ENCODE data around the gene PSIP1.
A peak's percentile ranks its signal among the peaks of the same experiment; 100 is the strongest.
"Not testable (repeated sequence)": the region's sequence is repeated elsewhere in the genome, so short reads cannot be mapped to it uniquely, and the experiment has no call there.

Gene PSIP1

DNA sequence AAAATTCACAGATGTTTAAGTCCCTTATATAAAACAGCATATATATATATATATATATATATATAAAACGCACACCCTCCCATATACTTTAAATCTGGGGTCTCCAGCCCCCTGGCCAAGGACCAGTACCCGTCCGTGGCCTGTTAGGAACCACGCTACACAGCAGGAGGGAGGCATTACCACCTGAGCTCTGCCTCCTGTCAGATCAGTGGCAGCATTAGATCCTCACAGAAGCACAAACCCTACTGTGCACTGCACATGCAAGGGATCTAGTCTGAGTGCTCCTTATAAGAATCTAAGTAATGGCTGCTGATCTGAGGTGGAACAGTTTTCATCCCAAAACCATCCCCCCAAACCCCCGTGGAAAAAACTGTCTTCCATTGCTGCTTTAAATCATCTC lies 9.0 kb downstream of the PSIP1 start:
- DNase-seq = no peak

DNA sequence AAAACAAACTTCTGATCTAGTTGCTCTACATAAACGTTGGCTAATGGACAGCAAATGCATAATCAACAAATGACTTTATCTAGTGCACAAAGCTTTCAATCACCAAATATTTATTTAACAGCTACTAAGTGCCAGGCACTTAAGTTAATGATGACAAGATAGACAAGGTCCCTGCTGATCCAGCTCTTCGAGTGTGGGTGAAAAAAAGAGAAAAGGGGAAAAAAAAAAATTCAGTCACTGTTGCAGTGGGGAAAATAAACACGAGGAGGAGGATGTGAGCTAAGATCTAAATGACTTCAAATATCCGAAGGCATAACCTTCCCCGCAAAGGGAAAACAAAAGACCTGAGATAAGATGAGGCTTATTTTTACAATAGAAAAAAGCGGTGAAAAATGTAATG lies 9.6 kb downstream of the PSIP1 start:
- DNase-seq = peak; percentile 25

DNA sequence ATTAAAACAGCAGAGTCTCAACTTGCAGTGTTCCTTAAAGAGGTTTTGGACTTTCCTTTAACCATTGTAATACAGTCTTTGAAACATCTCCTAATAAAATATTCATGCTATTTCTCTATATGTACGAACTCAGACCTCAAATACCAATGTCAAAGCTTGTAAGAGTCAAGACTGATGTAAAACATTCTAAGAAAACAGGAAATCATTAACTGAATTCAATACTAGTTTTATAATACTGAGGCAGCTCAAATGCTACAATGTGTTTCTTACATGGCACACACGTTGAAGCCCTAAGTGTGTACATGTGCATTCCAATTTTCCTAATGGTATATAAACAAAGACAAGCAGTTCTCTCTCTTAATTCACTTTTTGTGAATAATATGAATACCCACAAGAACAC lies 11.6 kb downstream of the PSIP1 start:
- no peak for DNase-seq

DNA sequence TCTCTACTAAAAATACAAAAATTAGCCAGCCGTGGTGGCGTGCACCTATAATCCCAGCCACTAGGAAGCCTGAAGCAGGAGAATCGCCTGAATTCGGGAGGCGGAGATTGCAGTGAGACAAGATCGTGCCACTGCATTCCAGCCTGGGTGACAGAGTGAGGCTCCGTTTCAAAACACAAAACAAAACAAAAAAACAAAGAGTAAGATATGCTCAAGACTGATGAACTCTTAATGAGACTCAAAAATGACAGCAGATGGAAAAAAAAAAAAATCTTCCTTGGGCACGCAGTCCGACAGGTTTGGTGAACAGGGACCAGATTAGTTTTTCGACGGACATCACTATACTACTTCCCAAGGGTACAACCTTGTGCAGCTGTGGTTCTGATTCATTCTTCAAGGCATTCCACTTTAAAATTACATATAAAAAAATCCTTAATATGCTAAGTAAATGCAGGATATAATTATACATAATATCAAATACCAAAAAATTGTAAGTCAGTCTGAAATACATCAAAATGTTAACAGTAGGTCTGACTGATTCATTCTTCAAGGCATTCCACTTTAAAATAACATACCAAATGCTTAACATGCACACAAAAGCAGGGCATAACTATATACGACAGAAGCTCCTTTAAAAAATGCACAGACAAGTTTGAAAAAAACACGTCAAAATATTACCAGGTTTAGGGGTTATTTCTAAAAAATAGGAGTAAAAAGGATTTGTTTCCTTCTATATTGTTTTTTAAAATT lies 12.3 kb downstream of the PSIP1 start:
- no peak for DNase-seq

DNA sequence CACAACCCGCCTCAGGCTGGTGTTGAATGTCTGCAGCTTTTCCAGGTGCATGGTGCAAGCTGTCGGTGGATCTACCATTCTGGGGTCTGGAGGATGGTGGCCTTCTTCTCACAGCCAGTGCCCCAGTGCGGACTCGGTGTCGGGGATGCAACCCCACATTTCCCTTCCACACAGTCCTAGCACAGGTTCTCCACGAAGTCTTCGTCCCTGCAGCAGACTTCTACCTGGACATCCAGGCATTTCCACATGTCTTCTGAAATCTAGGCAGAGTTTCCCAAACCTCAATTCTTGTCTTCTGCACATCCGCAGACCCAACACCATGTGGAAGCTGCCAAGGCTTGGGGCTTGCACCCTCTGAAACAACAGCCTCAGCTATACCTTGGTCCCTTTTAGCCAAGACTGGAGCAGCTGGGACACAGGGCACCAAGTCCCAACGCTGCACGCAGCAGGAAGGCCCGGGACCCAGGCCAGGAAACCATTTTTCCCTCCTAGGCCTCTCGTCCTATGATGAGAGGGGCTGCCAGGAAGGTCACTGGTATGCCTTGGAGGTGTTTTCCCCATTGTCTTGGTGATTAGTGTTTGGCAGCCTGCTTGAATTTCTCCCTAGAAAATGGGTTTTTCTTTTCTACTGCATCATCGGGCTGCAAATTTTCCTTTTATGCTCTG lies 18.2 kb downstream of the PSIP1 start:
- no peak for DNase-seq

DNA sequence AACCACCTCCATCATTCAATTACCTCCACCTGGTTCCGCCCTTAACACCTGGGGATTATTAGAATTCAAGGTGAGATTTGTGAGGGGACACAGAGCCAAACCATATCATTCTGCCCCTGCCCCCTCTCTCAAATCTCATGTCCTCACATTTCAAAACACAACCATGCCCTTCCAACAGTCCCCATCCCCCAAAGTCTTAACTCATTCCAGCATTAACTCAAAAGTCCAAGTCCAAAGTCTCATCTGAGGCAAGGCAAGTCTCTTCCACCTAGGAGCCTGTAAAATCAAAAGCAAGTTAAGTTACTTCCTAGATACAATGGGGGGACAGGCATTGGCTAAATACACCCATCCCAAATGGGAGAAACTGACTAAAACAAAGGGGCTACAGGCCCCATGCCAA lies 18.8 kb downstream of the PSIP1 start:
- no peak for DNase-seq

DNA sequence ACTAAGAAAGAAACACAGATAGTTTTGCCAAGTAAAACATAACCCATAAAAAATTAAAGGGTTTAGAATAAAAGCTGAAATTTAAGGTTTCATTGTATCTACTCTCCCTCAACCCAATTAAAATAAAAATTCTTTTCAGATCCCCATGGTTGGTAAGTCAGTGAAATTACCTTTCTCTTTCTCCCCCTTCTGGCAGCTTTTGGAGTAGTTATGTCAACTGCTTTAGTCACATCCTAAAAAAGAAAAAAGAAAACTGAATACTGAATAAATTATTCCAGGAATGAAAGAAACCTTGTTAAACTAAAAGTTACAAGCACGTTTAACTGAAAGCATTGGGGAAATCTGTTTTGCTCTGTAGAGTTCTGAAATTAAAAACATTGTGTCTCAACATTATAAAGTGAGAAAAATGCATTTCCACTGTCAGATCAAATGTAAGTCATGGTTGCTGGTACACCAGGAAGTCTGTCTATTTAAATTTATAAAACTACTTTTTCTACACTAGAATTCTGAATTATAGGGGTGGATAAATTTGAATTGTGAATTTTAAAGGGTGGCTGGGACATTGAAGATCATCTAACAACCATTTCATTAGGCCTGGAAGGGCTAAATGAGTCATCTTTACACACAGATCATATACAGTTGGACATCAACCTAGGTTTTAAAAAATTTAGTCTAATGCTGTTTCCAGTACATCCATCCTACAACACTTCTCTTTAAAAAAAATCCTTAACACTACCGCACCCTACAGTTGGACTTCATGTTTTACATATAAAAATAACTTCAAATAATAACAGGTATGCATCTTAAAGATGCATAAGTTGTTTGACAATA lies 24.7 kb downstream of the PSIP1 start:
- no peak for DNase-seq

DNA sequence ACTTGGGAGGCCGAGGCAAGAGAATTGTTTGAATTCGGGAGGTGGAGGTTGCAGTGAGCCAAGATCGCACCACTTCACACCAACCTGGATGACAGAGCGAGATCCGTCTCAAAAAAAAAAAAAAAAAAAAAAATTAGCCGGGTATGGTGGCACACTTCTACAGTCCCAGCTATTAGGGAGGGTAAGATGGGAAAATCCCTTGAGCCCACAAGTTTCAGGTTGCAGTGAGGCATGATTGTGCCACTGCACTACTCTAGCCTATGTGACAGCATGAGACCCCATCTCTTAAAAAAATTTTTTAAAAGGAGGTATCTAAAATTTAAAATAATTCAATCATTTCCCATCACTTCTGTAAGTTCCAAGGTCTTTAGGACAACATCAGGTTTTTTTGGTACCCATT lies 26.0 kb downstream of the PSIP1 start:
- no peak for DNase-seq

DNA sequence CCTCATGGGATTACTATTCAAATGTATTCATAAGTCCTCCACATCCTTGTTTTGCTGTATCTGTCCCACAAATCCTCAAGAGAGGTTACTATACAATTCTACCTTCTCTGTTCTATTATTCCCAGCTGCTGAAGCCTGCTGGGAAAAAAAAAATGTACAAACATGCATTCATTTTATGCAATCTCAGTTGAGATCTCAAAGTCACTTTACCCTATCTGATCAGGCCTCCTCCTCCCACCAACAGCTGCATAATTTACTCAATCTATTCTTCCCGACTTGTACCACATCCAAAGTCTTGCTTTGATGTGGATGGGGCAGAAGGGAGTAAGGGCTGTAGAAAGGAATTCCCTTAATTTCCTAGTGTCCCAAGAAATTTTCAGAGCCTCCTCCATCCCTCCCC lies 28.6 kb downstream of the PSIP1 start:
- DNase-seq = no peak

DNA sequence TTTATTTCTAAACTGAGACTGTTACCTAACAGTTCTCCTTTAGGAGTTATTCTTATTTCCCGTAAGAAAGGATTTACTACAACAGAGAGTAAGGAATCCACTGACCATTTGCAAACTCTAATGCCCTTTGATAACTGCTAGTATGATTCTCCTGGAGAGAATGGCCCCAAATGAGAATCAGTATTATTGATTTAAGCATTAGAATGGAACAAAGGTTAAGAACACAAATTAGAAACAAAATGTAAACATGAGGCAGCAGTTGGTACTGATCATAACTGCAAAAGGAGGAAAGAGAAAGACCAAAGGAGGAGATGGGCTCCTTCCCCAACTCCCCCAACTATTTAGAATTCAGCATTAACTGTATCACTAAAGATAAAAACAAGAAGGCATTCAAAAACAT lies 30.7 kb downstream of the PSIP1 start:
- DNase-seq = no peak

DNA sequence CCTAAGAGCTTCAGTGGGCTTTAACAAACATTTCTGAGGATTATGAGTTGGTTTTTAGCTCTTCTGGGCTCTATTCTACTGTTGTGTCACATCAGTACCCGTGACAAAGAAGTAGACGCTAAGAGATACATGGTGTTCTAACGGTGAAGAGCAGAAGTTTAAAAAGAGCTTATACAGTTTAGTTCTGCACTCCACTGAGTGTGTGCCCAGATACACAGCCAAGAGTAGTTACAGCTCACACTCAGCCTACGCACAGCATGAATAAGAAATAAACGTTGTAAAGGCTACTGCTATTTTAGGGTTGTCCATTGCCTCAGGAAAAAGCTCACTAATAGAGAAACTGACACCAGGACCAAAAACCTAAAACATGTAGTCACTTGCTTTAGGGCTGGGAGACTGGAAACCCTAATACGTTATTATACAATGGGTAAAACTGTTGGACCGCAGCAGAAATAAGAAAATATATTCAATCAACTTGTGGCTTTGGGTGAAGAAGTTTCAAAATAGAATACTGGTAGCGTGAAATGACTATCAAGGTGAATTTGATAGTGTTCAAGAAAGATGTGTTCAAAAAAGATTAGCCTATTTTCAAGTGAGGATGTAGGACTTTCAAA lies 34.7 kb downstream of the PSIP1 start:
- no peak for DNase-seq

DNA sequence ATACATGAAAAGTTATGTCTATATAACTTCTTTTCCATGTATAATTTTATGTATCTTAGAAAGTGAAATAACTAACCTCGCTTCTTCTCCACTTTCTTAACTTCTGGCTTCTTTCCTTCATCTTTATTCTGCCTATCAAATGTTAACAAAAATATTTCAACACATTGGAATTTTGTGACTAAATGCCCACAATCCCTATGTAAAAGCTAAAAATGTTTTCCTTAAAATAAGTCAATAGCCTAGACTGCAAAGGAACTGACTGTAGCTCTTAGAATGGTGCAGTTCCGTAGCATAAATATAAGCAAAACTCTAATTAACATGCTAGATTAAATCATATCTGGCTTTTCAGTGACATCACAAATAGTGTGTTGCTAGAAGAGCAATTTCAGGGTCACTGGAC lies 40.9 kb downstream of the PSIP1 start:
- DNase-seq = peak; percentile 28

DNA sequence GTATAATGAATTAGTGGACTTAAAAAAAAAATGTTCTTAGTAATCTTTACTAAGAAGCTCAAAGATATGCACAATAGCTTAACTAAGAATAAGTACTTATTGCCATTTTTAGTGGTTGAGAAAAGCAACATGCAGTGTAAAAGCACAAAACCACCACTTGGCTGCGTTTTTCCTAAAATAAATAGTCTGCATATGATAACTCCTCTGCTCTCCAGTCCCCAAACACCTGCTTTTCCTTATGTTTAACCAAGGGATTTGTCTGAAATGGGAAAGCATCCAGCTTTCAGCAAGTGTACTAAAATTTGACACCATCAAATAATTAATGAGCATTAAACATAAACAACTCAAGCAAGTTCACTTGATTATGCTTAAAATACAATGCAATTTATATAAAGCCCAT lies 41.4 kb downstream of the PSIP1 start:
- peak; percentile 87 for DNase-seq

DNA sequence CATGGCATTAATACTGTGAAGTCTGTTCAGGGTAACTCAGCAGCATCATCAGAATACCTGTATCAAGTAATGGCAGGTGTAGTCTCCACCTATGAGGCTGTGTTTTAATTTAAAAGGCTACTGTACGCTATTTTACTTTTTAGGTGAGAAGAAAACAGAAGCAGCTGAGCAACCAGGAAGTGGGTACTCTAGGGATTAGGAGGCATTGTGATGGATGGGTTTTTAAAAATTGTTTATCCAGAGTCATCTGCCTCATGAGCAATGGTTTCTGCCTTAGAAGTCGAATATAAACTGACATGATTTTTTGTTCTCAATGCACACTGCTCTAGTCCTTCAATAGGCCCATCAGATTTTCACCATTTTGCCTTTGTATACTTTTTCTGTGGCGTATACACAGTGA lies 42.6 kb downstream of the PSIP1 start:
- DNase-seq = peak; percentile 49

DNA sequence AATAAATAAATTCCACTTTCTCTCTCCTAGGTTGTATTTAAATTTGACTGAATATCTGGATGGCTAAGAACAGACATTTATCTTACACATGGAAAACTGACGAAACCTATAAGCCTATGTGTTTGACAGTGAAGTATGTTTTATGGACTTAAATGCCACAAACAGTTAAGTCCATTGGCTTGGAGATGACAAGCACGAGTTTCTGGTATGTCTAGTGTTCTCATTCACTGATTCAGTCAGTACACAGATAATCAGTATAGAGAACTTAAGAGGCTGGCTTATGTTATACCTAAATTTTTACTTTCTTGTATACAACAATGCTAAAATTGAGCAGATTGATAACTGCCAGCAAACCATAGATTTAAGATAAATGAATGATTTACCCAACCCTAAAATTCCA lies 49.2 kb downstream of the PSIP1 start:
- DNase-seq = no peak

DNA sequence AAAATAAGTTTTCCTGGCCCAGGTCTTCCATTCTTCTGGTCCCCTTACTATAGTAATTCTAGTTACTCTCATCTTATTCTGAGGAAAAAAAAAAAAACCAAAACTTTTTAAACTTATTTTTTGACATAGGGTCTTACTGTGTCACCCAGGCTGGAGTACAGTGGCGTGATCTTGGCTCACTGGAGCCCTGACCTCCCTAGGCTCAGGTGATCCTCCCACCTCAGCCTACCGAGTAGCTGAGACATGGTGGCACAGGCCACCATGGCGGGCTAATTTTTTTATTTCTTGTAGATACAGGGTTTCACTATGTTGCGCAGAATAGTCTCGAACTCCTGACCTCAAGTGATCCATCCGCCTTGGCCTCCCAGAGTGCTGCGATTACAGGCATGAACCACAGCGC lies 49.7 kb downstream of the PSIP1 start:
- no peak for DNase-seq

DNA sequence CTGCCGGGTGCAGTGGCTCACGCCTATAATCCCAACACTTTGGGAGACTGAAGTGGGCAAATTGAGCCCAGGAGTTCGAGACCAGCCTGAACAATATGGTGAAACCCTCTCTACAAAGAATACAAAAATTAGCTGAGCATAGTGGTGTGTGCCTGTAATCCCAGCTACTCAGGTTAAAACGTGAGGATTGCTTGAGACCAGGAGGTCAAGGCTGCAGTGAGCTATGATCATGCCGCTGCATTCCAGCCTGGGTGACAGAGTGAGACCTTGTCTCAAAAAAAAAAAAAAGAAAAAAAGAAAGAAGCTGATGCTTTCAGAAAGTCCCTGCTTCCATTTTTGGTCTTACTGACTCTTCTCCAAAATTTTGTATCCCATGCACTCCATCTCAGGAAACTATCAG lies 56.8 kb downstream of the PSIP1 start:
- no peak for DNase-seq

DNA sequence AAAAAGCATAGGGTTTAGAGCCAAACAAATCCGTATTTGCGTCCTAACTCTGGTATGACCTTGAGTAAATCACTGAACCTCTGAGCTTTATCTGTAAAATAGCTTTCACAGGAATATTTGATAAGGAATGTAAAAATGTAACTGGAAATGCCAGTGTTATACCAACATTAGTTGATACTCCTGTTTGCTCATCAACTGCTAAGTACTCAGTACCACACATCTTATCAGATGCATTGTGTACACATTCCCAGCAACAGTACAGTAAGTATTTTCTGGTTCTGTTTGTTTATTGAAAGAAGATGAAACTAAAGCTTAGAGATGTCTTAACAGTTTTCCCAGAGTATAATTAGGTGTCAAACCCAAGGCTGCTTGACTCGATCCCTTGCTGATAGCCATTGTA lies 66.6 kb downstream of the PSIP1 start:
- DNase-seq = no peak

DNA sequence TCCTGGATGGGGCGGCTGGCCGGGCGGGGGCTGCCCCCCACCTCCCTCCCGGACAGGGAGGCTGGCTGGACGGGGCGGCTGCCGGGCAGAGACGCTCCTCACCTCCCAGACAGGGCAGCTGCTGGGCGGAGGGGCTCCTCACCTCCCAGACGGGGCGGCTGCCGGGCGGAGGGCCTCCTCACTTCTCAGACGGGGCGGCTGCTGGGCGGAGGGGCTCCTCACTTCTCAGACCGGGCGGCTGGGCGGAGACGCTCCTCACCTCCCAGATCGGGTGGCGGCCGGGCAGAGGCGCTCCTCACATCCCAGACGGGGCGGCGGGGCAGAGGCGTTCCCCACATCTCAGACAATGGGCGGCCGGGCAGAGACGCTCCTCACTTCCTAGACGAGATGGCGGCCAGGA lies 68.5 kb downstream of the PSIP1 start:
- DNase-seq = not testable (repeated sequence)

DNA sequence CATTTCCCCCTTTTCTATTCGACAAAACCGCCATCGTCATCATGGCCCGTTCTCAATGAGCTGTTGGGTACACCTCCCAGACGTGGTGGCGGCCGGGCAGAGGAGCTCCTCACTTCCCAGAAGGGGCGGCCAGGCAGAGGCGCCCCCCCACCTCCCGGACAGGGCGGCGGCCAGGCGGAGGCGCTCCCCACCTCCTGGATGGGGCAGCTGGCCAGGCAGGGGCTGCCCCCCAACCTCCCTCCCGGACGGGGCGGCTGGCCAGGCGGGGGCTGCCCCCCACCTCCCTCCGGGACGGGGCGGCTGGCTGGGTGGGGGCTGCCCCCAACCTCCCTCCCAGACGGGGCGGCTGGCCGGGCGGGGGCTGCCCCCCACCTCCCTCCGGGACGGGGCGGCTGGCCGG lies 68.9 kb downstream of the PSIP1 start:
- not testable (repeated sequence) for DNase-seq

DNA sequence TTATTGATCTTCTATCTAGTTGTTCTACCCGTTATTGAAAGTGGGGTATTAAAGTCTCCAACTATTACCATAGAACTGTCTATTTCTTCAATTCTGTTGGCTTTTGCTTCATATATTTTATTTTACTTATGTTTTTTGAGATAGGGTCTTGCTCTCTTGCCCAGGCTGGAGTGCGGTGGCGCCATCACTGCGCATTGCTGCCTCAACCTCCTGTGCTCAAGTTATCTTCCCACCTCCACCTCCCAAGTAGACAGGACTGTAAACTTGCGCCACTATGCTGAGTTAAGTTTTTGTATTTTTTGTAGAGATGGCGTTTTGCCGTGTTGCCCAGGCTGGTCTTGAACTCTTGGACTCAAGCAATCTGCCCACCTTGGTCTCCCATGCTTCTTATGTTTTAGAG lies 71.9 kb downstream of the PSIP1 start:
- DNase-seq = no peak

DNA sequence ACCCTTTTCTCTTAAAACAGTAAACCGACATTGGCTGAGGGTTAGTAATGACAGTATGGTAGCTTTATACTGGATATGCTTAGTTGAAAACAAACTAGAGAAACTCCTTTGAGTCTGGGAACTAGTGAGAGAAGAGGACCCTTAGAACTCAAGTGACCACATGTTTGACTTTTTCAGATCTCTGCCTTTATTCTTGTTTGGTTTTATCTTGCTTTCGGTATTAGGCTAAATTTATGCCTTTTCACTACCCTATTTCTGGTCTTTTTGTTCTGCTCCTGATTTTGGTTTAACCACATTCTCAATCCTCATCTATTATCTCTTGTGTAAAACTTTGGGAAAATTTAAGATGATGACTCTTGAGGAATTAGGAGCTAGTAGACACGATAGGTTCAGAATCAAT lies 77.1 kb downstream of the PSIP1 start:
- DNase-seq = no peak

DNA sequence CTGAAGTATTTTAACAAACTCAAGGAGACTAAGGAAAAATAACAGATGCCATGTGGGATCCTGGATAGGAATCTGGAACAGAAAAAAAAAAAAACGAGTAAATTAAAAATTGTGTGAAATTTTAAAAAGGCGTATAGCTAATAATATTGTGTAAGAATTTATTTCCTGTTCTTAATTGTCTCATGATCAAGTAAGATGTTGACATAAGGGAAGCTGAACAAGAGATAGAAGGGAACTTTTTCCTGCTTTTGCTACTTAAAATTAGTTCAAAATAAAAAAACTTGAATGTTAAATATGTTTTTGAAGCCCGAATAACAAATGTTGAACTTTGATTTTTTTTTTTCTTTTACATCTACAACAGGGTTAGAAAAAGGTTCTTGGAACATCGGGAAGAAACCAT lies 77.6 kb downstream of the PSIP1 start:
- no peak for DNase-seq

Measured in NCI-H1092 treated with DMSO at 0.1 percent for 48 hours (cell line).